Endodermal cell (in vitro differentiated cells): ENCODE results near the gene UBAP1L. TPM values are rescaled to one million over a fixed set of nuclear protein-coding genes. Genes with fewer than 3 reads are reported as not detected.

Experiments
- DNase-seq: peaks from one replicate; pipeline ENCODE4 v3.0.0-alpha.2; 2017
- H3K27ac ChIP-seq: 2 replicates; pipeline ENCODE4 v1.5.1; 2013; ENCODE audit warnings: mild to moderate bottlenecking, low read depth, low read length, moderate library complexity
- H3K27me3 ChIP-seq: 2 replicates; pipeline ENCODE4 v1.6.1; 2013; ENCODE audit warnings: mild to moderate bottlenecking, low read length, moderate library complexity; ENCODE audit not compliant: insufficient read depth, control insufficient read depth, poor library complexity, severe bottlenecking
- H3K36me3 ChIP-seq: 2 replicates; pipeline ENCODE4 v1.7.0; 2013; ENCODE audit warnings: mild to moderate bottlenecking, low read length, moderate library complexity; ENCODE audit not compliant: control insufficient read depth, insufficient read depth
- H3K4me1 ChIP-seq: one replicate; pipeline ENCODE4 v1.7.0; 2013; ENCODE audit warnings: low read length; ENCODE audit not compliant: control insufficient read depth, insufficient read depth
- H3K4me3 ChIP-seq: 2 replicates; pipeline ENCODE4 v1.5.1; 2013; ENCODE audit warnings: mild to moderate bottlenecking, low read length, moderate library complexity
- H3K9ac ChIP-seq: 2 replicates; pipeline ENCODE4 v1.6.1; 2013; ENCODE audit warnings: mild to moderate bottlenecking, low read length, moderate library complexity; ENCODE audit not compliant: poor library complexity, severe bottlenecking; ENCODE audit errors: extremely low read depth
- H3K9me3 ChIP-seq: 2 replicates; pipeline ENCODE4 v1.6.1; 2013; ENCODE audit warnings: mild to moderate bottlenecking, low read length, moderate library complexity; ENCODE audit not compliant: control insufficient read depth
- H3K27ac Mint-ChIP-seq: 2 replicates; pipeline ENCODE4 v1.8.0; 2020; ENCODE audit warnings: mixed read lengths
- H3K27me3 Mint-ChIP-seq: 2 replicates; pipeline ENCODE4 v1.8.0; 2021; ENCODE audit warnings: mild to moderate bottlenecking, mixed read lengths; ENCODE audit not compliant: insufficient read depth
- H3K36me3 Mint-ChIP-seq: 2 replicates; pipeline ENCODE4 v1.8.0; 2020; ENCODE audit warnings: low read depth, mixed read lengths
- H3K4me1 Mint-ChIP-seq: 2 replicates; pipeline ENCODE4 v1.8.0; 2020; ENCODE audit warnings: mixed read lengths
- H3K4me3 Mint-ChIP-seq: 2 replicates; pipeline ENCODE4 v1.8.0; 2020; ENCODE audit warnings: mild to moderate bottlenecking, moderate library complexity, mixed read lengths
- H3K9me3 Mint-ChIP-seq: 2 replicates; pipeline ENCODE4 v1.8.0; 2020; ENCODE audit warnings: mild to moderate bottlenecking, mixed read lengths
- CTCF ChIP-seq: fragments of 200-600 bp; sonication (generic); conservative IDR thresholded peaks from 2 replicates; pipeline ENCODE4 v1.5.0; 2021; ENCODE audit warnings: antibody characterized with exemption, mild to moderate bottlenecking
- WGBS, 2 experiments: methylation state at CpG; one replicate each; pipeline versions ENCODE4 v1.1.5 to v1.1.7; 2013; ENCODE audit warnings: missing lambda C conversion rate in 2 of 2, mixed read lengths in 1 of 2; ENCODE audit not compliant: insufficient coverage in 1 of 2, insufficient read length in 1 of 2; 5-methylcytosine and 5-hydroxymethylcytosine counted together
- long read RNA-seq, 4 experiments: library from polyadenylated mRNA in 2 of 4; library from RNA in 1 of 4; library from capped mRNA in 1 of 4; stranded (forward) in 3 of 4; unstranded in 1 of 4; transcript quantifications; one replicate each; pipeline ENCODE4 v2.0.0, GENCODE V29; 2020 to 2021; ENCODE audit warnings: inconsistent platforms in 1 of 4
- polyA plus RNA-seq, 2 experiments: library from polyadenylated mRNA; stranded (reverse); fragments of 50-300 nt; gene quantifications; one replicate each; pipeline ENCODE4 v1.2.3, GENCODE V29; 2013
- total RNA-seq, 2 donors: library from RNA; stranded (reverse); fragmentation: NEBNext Ultra II Directional in 1 of 2; extraction: Animal tissue kit (Norgen Biotek cat#: 25700) in 1 of 2; gene quantifications; 2 replicates in 1 of 2; 3 replicates in 1 of 2; pipeline ENCODE4 v1.2.1, GENCODE V29; 2021

UBAP1L gene
- total RNA-seq = 1 to 10 TPM; 3.4 to 4.2 TPM
- polyA plus RNA-seq (2013, experiment 1 of 2) = 2.7 TPM
- 3.1 TPM for polyA plus RNA-seq (2013, experiment 2 of 2)
- long read RNA-seq, experiment 1 = 0 reads
- long read RNA-seq, experiment 2, full-length matches to known transcripts = 4 of 5 reads
- long read RNA-seq, experiment 2, partial matches to known transcripts = 1 of 5 reads
- long read RNA-seq, experiment 2, other reads (novel, unspliced or antisense) = 0 of 5 reads
- long read RNA-seq, experiment 3, full-length matches to known transcripts = 1 of 1 reads
- long read RNA-seq, experiment 3, partial matches to known transcripts = 0 of 1 reads
- long read RNA-seq, experiment 3, other reads (novel, unspliced or antisense) = 0 of 1 reads
- long read RNA-seq, experiment 4 = 0 reads

GRCh38 chr15:65115086-65115485 lies at the start of gene UBAP1L:
Gene UBAP1L (minus strand): TSS chr15:65115200. CDS start chr15:65106215, 8,985 bp downstream.
- H3K27ac Mint-ChIP-seq = no peak within 1 kb of the TSS

GRCh38 chr15:65164139-65164538 lies 49.1 kb upstream of the UBAP1L start:
- Mint-ChIP-seq H3K36me3 (peaks cover 36% of the 10 kb centered on the region), H3K9me3 (no peaks in the 10 kb centered on the region), H3K27me3 (no peaks in the 10 kb centered on the region), H3K27ac (no peak overlapping the region), H3K4me1 (no peaks in the 10 kb centered on the region), H3K4me3 (no peak overlapping the region)
- H3K27ac ChIP-seq = no peak overlapping the region
- no peaks in the 10 kb centered on the region for H3K9me3 ChIP-seq
- H3K36me3 ChIP-seq = peaks cover 64% of the 10 kb centered on the region
- no peak for DNase-seq
- WGBS, 2 experiments = no CpG with 5 or more reads among the region's 1 CpG
- no peak for TF ChIP-seq CTCF
- H3K4me3 ChIP-seq = no peak overlapping the region
- no peaks in the 10 kb centered on the region for H3K4me1 ChIP-seq
- H3K9ac ChIP-seq = no peak overlapping the region
- no peaks in the 10 kb centered on the region for H3K27me3 ChIP-seq

More at GRCh38 chr15:65115086-65115485, at the start of gene UBAP1L:
- TF ChIP-seq CTCF = no peak
- Mint-ChIP-seq H3K27me3 (no peaks in the 10 kb centered on the region), H3K9me3 (no peaks in the 10 kb centered on the region), H3K36me3 (peaks cover 51% of the 10 kb centered on the region), H3K4me1 (peaks cover 7% of the 10 kb centered on the region), H3K4me3 (no peak within 1 kb of the TSS)
- no peaks in the 10 kb centered on the region for H3K27me3 ChIP-seq
- H3K9me3 ChIP-seq = no peaks in the 10 kb centered on the region
- H3K27ac ChIP-seq = no peak within 1 kb of the TSS
- DNase-seq = no peak
- H3K9ac ChIP-seq = no peak within 1 kb of the TSS
- H3K36me3 ChIP-seq = peaks cover 66% of the 10 kb centered on the region
- H3K4me1 ChIP-seq = no peaks in the 10 kb centered on the region
- H3K4me3 ChIP-seq = no peak within 1 kb of the TSS
- 90 to 100% methylated on average over 1 to 2 of the region's 2 CpGs for WGBS, 2 experiments

- Histone ChIP-seq H3K4me1 (no peaks in the 10 kb centered on the region), H3K9me3 (no peaks in the 10 kb centered on the region), H3K4me3 (no peak overlapping the region), H3K27ac (no peak overlapping the region), H3K27me3 (no peaks in the 10 kb centered on the region), H3K36me3 (peaks cover 74% of the 10 kb centered on the region), H3K9ac (no peak overlapping the region)
- no peak overlapping the region for H3K27ac Mint-ChIP-seq
- TF ChIP-seq CTCF = no peak
- DNase-seq = no peak
- H3K4me1 Mint-ChIP-seq = no peaks in the 10 kb centered on the region
- no peaks in the 10 kb centered on the region for H3K27me3 Mint-ChIP-seq
- H3K36me3 Mint-ChIP-seq = peaks cover 34% of the 10 kb centered on the region
- no peaks in the 10 kb centered on the region for H3K9me3 Mint-ChIP-seq
- WGBS, 2 experiments = 95 to 100% methylated on average over 2 to 3 of the region's 4 CpGs
- H3K4me3 Mint-ChIP-seq = no peak overlapping the region
These were observed 48.0 kb upstream of the UBAP1L start for GRCh38 chr15:65163041-65163440.
